ENCODE data around the gene PDE7B.
A peak's percentile ranks its signal among the peaks of the same experiment; 100 is the strongest.

Gene PDE7B

DNA sequence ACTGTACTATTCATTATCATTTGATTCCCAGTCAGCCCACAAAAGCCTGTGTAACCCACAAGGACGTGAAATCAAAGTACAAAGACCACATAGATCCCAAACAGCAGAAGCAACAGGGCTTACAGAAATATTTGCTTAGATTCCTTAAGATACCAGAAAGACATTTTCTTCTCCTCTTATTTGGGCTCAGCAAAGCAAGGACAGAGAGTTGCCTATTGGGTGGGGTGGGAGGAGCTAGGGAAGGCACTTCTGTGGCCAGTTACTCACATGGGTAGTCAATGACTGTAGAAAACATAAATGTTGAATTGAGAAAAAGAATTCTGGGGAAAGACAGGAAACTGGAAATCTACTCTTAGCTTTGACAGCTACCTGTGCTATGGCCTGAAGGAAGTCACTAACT is 19.8 kb downstream of the PDE7B start:
- H3K4me3 ChIP-seq (replicated peaks in 1 of 2; ENCODE audit: low read depth in 2 of 2, low read length in 2 of 2) = no peak overlapping the region
- peak; percentile 29 to 68 for DNase-seq (ENCODE audit: low read depth in 2 of 2)
- TF ChIP-seq, protein P1, sequence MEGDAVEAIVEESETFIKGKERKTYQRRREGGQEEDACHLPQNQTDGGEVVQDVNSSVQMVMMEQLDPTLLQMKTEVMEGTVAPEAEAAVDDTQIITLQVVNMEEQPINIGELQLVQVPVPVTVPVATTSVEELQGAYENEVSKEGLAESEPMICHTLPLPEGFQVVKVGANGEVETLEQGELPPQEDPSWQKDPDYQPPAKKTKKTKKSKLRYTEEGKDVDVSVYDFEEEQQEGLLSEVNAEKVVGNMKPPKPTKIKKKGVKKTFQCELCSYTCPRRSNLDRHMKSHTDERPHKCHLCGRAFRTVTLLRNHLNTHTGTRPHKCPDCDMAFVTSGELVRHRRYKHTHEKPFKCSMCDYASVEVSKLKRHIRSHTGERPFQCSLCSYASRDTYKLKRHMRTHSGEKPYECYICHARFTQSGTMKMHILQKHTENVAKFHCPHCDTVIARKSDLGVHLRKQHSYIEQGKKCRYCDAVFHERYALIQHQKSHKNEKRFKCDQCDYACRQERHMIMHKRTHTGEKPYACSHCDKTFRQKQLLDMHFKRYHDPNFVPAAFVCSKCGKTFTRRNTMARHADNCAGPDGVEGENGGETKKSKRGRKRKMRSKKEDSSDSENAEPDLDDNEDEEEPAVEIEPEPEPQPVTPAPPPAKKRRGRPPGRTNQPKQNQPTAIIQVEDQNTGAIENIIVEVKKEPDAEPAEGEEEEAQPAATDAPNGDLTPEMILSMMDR (IDR thresholded peaks at IDR 0.05; ENCODE audit: low read depth, low read length) = no peak

DNA sequence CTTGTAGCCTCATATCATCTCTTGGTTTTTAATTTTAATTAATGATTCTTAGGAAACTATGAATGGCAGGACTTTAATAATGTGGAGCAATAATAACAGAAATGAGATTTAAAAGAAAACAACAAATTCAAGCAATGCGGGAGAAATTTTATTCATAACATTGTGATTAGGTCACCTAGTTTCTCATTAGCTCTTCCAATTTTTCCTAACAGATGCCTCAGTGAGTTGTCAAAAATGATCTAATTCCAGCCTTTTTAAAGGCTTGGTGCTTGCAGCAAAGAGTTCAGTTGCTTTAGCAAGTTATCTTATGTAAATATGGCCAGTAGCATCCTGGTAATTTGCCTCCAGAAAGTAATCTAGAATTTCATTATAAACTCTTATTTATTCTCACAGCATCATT is 20.4 kb downstream of the PDE7B start:
- no peak overlapping the region for H3K4me3 ChIP-seq (replicated peaks in 1 of 2; ENCODE audit: low read depth in 2 of 2, low read length in 2 of 2)
- DNase-seq (ENCODE audit: low read depth in 2 of 2) = peak; percentile 65 to 74
- TF ChIP-seq, protein P1 (IDR thresholded peaks at IDR 0.05; ENCODE audit: low read depth, low read length) = no peak

DNA sequence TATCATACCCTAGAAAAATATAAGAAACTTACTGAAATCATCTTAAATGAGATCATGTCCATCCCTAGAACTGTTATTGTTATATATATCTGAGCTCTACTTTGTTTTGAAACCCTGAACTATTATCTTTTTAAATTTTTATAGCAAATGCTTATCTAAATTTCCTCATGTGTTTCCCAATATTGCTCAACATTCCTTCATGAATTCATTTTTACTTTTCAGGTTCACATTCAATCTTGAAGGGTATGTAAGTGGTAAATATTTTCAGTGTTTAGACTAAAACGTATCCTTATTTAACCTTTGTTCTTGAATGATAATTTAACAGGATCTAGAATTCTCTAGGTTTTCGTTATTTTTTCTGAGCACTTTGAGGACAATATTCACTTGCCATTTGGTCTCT is 23.9 kb downstream of the PDE7B start:
- TF ChIP-seq, protein P1 (IDR thresholded peaks at IDR 0.05; ENCODE audit: low read depth, low read length) = no peak
- peak; percentile 30 to 63 for DNase-seq (ENCODE audit: low read depth in 2 of 2)
- H3K4me3 ChIP-seq (replicated peaks in 1 of 2; ENCODE audit: low read depth in 2 of 2, low read length in 2 of 2) = no peak overlapping the region

DNA sequence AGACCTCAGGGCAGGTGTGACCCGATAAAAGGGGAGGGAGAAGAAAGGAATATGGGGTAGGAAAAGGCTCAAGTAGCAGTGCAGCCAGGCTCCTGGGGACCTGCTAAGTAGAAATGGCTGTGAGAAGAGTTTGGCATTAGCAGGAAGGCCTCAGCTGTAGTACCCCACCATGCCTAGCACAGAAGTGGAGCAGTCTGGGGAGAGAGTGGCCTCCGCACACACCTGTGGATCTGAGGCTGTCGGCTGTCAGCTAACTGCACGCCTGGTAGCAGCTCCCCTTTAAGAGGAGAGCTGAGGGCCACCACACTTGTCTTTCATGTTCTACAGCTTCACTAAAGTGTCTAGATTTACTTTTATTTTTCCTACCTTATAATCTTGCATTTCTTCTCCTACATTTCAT is 24.6 kb downstream of the PDE7B start:
- TF ChIP-seq, protein P1 (IDR thresholded peaks at IDR 0.05; ENCODE audit: low read depth, low read length) = no peak
- no peak overlapping the region for H3K4me3 ChIP-seq (replicated peaks in 1 of 2; ENCODE audit: low read depth in 2 of 2, low read length in 2 of 2)
- DNase-seq (ENCODE audit: low read depth in 2 of 2) = no peak

DNA sequence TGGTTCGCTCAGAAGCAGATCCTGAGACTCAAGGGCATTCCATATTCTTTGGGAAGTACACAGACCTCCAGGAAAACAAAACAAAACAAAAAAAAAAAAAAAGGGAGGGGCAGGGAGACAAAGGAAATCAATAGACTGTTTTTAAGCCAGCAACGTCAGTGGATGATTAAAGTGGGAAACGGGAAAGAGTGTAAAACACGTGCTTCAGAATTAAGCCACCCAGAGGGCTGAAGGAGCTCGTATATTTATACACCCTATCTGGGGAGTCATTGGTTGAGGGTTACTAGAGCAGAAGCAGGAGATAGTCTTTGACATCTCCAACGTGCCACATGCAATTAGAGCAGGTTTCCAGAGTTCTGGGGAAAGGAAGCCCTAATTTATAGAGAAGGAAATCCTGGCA is 26.2 kb downstream of the PDE7B start:
- TF ChIP-seq, protein P1 (IDR thresholded peaks at IDR 0.05; ENCODE audit: low read depth, low read length) = no peak
- no peak for DNase-seq (ENCODE audit: low read depth in 2 of 2)
- no peak overlapping the region for H3K4me3 ChIP-seq (replicated peaks in 1 of 2; ENCODE audit: low read depth in 2 of 2, low read length in 2 of 2)

DNA sequence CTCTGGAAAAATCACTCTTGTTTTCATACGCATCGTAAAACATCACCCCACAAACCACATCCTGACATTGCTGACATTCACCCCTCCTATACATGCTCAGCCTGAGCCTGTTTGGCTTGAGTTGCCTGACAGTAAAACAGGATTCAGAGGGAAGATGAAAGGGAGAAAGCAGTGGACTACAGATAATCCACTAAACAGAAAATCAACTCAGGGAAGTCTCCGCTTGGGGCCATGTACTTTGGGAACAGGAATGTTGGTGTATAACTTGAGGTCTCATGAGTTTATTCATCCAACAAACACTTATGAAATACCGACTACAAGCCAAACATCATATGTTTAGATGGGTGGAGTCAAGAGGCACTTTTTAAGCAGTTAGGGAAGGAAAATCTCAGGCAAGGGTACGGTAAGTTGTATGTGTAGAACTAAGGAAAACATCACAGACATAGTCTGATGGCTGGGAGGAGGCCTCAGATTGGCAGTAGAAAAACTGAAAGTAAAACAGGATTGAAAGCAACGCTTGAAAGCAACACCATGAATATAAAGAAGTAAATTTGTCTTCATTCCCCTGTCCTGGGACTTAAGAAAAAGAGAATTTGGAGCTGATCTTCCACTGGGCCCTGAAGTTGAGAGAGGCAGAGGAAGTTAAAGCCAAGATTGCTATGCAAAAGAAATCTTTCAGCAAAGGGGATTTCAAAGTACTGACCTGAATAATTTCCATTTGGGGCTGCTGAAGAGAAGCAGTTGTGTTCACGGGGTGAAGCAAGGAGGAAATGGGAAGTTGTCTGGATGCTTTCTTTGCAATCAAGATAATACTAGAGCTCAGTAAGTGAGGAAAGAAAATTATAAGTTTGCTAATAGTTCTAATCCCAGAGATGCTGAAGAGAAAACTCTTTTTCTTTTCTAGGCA is 28.8 kb downstream of the PDE7B start:
- TF ChIP-seq, protein P1 (IDR thresholded peaks at IDR 0.05; ENCODE audit: low read depth, low read length) = no peak
- DNase-seq (ENCODE audit: low read depth in 2 of 2) = peak; percentile 59 to 79
- H3K4me3 ChIP-seq (replicated peaks in 1 of 2; ENCODE audit: low read depth in 2 of 2, low read length in 2 of 2) = peak overlapping the region in 1 of 2 donors; percentile 27

Data from cardiac fibroblast (primary cell).